Epithelial cell of prostate (primary cell): ENCODE measurements around the gene EID3.

Source experiments
- DNase-seq: peaks from one replicate; pipeline ENCODE4 v3.0.0-alpha.2; 2011; ENCODE audit warnings: low read depth, low spot score
- H3K27ac ChIP-seq: fragments of 450-650 bp; 2 replicates; pipeline ENCODE4 v1.5.1; 2017; ENCODE audit warnings: mild to moderate bottlenecking

Gene EID3

DNA sequence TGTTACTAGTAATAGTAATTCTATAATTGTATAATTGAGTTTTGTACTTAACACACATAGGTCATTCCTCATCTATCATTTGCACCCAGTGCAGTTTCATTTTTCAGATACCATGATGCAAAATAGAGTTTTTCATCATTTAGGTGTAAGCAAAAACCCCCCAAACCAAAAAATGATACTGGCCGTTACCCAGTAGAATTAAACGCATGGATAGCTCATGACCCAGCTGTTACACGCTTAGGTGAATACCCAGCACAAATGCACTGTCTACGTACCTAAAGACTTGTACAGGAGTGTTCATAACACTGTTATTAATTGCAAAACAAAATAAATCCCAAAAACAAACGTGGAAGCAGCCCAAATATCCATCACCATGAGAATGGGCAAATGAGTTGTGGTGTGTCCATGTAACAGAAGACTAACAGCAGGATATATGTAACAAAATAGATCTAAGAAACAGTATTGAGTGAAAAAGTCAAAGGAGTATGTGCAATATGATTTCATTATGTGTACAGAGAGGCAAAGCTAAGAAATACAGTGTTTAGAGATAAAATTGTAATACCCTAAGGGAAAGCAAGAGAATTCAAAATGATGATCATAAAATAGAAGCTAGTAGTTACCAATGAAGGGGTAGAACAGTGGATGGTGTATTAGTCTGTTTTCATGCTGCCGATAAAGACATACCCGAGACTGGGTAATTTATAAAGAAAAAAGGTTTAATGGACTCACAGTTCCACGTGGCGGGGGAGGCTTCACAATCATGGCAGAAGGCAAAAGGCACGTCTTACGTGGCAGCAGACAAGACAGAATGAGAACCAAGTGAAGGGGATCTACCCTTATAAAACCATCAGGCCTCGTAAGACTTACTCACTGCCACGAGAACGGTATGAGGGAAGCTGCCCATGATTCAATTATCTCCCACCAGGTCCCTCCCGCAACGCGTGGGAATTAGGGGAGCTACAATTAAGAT lies 49.8 kb downstream of the EID3 start:
- no peak overlapping the region for H3K27ac ChIP-seq
- no peak for DNase-seq

DNA sequence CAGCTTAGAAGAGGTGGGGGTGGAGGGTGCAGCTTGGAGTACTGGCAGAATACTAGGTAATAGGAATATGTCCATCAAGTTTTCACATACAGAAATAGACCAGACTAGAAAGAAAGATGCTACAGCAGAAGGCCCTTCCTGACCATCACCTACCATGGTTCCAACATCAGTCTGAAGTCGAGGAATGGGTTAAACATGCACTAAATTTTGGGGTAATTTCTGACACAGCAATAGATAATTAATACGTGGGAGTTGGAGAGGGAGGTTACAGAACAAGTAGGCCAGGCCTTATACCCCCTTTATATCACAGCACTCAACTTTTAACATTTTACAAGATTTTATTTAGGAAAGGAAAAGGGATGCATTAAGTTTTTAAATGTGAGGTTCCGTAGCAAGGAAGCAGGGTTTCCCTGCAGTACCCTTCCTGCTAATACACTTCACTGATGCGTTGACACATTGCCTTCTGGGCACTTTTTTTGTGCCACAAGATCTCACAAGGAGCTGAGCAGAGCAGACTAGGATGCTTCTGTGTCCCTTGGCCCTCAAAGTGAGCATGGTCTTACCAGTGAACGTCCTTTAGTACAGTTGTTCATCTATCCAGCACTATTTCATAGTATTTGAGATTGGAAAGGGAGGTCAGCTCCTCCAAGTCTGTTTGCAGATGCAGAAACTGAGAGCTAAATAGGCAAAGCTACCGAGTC lies 50.8 kb downstream of the EID3 start:
- no peak overlapping the region for H3K27ac ChIP-seq
- DNase-seq, result no peak
